Measurements from ENCODE around the gene MITF.

The MITF gene

DNA sequence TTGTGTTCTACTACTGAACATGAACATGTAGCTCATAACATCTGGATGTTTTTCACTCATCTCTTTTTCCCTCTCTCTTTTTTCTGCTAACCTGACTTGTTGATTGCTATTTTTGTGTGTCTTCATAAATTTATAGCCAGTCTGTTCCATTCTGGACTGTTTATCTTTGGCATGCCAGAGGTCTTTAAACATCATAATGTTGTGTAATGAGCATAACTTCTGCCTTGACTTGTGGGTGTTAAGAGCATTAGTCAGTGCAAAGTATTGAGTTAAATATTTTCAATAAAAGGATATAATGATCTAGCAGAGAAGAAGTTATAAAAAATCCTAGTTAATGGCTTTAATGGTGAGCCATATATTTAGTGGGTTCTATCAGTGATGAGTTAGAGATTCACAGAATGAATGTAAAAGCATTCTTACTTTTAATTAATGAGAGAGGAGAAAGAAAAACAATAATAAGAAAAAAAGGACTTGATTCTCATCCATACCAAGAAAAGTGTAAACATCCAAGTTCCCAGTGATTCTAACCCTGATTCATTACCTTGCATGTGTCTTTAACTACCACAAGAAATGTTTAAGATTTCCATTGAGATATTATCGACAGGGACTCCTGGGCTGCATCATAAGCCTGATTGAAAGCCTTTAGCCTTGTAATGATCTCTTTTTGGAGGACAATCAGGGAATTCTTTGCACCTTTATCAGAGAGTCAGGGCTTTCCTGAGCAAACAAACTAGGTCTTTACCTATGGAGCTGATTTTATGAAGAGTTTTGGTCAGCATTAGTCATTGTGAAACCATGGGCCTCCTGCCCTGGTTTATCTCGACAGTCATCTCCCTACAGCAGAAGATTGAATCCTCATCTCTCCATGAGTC, 22.9 kb downstream of the MITF start:
- no peak for FAIRE-seq

DNA sequence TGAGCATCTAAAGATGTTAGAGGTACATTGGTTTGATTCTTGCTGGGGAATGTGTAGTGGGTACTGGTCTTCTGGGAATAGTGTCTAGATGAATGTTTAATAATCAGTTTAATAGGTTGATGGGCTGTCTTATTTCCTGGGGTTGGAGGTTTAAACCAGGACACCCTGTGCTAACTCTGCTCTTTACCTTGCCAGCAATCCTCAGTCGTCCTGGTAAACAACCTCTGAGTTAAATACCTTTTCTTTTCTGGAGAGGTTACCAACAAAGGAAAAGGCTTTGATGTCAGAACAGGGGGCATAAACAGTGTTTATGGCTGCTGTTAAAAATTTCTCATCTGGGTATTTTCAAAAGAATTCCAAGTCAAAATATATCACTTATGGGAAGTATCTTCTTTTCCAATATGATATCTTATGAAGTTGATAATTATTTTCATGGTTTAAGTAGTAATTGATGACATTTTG, 23.5 kb downstream of the MITF start:
- FAIRE-seq, result no peak

DNA sequence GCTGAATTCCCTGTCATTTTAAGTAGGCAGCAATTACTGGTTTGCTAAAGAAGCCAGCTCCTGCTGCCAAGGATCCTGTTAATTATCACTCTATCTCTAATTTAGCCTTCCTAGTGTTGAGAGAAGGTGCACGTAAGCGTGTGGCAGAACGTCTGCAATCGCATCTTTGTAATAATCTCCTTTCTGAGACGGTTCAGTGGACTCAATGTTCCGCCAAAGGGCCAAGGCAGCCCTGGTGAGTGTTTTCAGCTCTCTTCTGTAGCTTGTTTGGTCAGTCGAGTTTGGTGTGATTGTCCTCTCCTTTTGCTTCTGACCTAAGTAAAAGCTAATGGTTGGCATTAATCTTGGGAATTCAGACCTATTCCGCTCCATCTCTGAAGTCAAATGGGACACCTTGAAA, 24.2 kb downstream of the MITF start:
- no peak for FAIRE-seq

DNA sequence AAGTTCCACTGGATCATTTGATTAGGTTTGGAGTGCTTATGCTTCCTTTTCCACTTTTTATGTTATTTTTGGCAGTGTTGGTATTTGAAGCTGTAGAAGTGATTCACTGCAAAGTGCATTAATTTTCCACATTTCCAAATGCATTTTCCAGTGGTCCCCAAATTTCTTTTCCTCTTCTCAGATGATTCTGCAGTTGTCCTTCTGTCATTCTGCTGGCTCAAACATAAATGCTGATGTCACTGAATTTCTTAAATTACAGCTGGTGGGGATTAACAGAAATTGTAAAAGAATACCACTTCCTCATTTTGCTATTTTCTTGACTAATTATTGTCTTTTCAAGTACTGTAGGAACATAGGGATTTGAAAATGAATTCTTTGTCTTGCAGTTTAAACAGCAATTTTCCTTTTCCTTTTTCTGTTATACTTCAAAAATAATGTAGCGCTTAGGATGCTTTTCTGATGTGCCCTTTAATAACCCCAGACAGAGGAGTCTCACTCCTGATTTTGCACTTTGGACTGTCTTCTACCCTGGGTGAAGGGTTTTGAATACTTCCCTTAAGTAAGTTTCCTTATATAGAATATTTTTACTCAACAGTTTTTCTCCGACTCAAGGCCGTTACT, 25.0 kb downstream of the MITF start:
- no peak for FAIRE-seq

DNA sequence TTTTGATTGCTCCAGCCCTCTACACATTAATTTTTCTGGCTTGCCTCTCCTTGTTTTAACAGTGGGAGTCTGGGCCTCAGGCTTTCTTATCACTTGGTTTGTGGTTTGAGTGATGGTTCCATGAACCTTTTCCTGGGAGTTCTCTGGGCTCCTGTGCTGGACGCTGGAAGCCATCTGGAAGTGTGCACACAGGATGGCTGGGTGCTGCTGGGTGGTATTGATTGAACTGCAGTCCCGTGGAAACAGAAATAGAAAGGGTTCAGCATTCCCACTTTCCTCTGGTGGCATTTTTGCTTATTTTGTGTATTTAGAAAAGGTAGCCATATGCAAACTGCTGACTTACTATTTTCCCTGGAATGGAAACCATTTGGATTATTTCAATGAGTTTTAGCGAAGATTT, 25.6 kb downstream of the MITF start:
- FAIRE-seq, result no peak

DNA sequence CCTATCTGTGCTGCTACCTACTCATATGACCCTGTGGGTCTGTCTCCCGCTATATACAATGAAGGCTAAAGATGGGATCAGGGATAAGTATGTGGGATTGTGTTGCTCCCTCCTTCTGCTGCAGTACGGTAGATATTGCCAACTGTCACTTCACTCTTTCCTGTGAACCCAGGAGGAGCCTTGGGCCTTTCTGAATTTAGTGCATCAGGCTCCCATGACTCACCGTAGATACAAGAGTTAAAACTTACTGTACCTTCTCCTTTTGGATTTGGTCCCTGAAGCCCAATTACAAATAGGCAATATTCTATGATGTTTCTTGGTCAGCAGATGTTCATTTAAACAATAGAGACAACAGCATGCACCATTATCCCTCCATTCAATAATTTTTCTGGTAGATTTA, 27.4 kb downstream of the MITF start:
- no peak for FAIRE-seq

DNA sequence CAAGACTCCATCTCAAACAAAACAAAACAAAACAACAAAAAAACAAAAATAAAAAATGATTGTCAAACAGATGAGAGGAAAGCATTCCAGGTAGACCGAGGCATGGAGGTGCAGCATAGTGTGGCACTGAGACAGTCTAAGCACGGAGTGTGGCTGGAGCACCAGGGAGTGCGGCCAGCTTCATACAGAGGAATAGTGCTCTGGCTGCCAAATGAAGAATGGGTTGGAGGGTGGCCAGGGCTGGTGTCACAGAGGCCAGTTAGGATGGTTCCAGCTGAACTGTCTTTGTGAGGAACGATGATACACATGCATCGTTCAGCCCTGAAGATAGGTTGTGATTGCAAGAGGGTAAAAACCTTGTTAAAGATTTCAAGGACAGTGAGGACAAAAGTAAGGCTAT, 28.3 kb downstream of the MITF start:
- no peak for FAIRE-seq

DNA sequence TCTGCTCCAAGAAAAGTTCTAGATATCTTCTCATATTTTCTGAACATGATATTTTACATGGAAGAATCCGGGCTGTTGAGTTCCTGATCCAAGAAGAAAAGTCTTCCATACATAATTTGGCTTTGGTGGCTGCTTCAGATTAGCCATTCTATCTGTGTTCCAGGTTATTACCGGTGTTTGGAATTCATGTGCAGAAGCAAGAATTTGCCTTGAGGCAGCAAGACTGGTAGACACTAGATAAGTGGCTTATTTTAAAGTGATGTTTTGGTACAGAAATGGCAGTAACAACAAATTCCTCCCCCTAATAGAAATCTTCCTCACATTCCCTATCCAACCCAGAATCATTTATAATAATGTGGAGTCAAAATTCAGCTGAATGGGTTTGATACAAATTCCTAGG, 29.2 kb downstream of the MITF start:
- FAIRE-seq, result no peak

DNA sequence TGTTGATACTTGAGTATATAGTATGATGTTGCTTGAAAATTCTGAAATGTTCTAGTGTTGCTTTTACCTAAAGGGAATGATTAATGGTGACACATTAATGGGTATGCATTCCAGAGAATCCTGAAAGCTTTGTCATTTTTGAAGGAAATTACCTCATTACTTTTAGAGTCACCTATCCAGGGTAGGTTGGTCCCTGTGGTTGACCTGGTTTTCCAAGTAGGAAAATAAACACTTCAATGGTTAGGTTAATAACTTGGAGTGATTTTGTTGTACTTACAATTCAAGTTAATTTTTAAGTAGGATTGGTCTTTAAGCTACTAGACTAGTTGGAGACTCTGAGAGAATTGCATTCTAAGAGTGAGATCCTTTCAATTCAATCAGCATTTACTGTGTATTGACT, 31.0 kb downstream of the MITF start:
- FAIRE-seq, result no peak

DNA sequence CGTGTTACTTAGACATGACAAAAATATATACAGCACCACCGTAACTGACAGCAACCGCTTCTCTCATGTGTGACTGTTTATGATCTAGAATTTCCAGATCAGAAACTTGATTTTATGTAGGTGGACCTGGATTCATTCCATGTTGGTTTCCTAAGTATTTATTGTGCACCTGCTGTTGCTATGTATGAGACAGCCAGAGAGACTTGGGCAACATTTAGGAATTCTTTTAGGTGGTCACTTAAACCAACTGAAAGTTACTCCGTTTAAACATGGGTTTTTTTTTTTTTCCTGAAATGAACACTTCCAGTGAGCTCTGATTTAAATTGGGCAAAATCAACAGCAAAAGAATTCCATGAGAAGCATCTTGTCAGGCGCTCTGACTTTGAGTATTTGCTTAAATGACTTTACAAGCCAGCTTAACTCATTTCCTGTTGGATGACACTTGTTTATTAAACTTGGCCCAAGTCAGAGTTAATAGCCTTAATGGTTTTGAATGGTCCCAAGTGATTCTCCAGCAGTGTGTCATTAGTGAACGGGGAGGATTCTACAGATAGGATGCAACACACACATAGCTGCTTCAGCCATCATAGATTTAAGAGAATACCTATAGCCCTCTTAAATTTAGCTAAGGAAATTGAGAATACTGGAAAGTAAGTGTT, 31.8 kb downstream of the MITF start:
- FAIRE-seq, result no peak

DNA sequence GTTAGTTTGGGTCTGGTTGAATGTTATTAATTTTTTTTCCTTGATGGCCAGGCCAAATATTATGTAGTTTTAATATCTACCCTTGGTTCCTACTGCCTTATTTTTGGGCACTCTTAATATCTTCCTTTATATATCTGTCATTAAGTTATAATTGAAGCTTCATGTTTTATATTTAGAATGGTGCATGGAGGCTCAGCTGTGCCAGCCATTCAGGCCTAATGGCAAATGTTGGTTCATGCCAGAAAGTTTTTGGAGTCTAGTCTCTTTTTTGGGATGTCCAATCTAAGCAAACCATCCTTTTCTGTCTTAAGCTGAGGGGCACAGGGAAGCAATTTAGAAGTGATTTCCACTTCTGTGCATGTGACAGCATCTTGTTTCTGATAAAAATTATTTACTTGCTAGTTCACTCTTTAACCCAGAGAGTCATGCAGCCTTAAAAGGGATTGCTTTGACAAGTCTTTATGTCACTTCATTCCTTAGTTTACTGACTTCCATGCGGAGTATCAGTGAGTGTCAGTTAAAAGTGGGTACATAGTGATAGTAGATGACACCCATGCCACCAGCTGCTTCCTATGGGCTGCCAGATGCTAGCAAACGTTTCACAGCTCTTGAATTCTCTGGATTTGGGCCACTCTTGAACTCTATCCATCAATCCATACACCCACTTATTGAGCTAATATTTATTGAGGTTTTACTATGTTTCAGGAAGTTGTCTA, 33.0 kb downstream of the MITF start:
- no peak for FAIRE-seq

DNA sequence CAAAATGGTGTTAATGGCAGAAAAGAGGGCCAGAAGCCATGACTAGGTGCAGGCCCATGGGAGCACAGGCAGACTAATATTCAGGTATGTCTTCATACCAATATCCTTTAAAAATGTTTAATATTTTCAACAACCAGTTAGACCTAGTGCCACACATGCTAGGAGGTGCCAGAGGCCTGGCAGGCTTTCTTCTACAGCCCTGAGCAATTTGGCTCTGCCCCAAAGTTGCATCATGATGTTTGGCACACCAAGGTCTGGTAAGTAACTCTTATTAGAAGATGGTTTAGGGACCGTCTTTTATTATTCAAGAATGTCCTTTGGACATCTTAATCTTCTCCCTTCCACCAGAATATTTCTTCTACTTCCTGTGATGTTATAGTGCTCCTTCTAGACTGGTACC, 34.8 kb downstream of the MITF start:
- no peak for FAIRE-seq

DNA sequence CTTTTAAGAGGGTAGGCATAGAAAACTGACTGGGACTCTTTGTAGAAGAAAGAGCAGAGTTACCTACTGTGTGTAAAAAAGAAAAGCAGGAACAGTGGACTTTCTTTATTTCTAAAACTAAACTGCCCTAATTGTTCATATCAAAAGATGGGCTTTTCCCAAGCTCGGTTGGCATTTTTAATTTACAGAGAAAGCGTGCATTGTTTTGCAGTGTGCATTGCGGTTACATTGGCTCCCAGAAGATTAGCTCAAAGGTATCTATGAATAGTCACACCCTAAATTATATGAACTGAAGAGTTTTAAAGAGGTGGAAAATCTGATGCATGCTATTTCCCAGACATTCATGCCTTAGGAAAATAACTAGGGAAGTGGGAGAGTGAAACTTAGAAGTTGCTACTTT, 36.5 kb downstream of the MITF start:
- FAIRE-seq, result no peak

DNA sequence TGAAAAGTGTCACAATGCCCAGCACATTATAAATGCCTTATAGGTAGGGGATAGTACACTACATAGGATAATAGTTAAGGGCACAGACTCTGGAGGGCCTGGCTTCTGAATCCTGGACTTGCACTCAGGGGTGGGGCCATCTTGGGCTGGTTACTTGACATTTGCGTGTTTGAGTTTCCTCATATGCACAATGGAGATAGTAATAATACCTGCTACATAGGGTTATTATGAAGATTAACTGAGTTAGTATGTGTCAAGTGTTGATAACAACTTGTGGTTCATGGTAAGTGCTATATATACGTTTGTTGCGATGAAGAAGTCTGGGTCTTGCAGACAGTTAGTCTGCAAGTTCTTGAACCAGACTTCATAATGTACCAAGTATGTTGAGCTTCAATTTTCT, 37.0 kb downstream of the MITF start:
- no peak for FAIRE-seq

DNA sequence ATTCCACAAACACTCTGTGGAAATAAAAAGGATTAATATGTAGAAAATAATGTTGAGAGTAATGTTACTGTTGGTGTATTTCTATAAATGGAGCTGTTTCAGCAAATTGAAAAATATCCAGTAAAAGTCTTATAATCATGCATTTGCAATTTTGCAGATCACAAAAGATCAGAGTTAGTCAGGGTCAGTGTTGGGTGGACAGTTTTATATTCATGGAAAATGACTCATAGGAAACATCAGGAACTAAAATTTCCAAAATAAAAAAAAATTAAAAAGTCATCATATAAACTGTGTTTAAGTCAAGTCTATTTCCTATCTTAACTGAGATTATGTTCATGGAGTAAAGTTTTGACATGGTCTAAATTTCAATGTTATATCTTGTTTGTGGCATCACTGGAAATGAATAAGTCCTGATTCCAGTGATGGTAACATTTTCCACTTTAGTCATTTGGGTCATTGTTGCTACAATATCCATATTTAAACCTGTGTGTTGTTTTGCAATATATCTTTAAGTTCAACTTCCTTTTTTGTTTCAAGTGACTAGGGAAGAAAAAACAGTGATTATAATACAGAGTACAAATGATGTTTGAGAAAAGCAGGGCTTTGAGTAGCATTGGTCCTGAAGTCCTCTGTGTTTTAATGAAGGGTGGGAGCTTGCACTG, 37.8 kb downstream of the MITF start:
- FAIRE-seq, result no peak

DNA sequence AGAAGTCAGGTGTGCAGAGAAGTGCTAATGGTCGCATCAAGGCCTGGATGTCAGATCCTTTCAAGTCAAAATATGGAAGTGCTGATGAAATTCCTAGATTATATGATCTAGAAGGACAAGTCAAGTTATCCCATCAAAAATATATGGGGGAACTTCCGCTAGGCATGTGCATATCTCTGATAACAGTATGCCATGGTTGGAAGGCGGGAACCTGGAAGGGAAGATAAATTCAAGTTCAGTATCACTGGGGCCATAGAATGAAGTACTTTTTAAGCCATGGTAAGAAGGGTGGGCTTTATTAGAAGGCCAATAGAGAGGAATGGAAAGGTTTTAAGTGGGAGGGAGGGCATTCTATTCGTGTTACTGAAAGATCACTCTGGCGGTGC, 38.3 kb downstream of the MITF start:
- no peak for FAIRE-seq

DNA sequence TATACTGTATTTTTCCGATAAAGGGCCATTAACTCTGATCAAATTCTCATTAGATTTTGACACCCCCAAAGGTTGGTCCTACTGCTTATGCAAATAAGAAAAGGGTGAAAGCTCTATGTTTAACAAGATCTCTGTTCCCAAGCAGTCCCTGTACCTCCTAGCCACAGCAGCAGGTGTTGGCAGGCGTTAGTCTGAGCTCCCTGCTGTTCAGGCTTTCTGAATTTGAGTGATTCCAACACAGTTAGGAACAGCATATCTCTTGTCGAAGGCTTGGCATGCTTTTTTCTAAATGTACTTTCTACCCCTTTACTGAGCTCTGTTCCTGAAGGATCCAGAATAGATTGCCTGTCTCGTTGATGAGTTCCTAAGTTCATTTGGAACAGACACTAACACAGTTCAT, 42.3 kb downstream of the MITF start:
- FAIRE-seq, result no peak

DNA sequence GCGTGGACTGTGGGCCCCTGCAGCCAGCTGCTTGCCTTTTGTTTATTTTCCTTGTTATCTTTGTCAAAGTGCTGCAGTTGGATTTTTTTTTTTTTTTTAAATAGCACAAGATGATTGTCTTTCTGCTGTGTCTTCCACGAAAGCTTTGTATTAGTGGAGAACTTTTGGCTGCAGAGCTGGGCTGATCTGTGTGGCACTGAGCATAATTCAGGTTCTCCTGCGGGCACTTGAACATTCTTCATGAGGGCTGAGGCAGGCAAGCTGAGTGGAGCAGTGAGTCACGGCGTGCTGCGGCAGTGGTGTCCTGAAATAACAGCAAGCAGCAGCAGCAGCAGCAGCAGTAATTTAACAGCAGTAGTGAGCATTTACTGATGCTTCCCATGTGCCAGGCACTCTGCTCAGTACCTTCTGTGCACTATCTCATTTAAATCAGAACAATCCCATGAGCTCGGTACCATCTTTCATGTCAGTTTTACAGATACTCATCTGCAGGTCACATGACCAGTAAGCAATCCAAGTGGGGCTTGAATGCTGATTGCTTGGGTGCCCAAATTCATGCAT, 45.8 kb downstream of the MITF start:
- FAIRE-seq, result no peak

DNA sequence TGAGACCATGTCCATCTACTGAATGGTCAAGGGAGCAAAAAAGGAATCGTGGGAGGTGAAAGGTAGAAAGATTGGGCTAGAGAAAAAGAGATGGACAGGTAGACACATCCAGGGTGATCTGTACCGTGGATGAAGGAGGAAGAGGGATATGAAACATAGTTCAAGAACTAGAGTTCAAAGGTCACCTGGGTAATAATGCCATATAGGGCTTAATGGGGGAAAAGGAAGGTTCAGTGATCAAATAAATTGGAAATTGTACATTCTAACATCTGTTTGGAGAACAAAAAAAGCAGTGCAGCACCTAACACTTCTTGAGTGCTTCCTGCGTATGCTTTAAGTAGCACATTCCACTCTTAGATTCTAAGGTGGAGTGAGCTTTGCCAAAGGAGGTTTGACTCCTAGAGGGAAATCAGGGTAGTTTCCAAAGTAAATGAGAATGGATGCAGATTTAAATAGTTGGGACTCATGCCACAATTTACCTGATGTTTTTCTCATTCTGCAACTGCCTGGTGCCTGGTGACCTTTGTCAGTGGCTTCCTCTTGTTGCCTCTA, 46.6 kb downstream of the MITF start:
- FAIRE-seq, result no peak

DNA sequence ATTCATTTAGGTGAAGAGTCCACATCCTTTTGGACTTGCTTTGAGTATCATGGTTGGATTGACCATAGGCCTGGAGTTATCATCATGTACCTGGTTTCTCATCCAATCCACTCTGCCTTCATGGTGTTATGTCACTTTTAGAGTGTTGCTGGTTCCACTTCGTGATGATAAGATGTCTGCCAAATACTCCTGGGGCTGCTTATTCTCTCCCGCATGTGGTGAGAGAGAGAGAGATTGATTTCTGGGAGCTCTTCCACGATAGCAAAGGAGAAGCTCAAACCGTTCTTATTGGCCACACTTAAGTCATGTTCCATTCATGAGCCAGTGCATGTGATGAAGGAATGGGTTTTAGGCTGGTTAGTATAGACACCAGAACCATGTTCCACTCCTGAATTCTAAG, 47.6 kb downstream of the MITF start:
- no peak for FAIRE-seq

DNA sequence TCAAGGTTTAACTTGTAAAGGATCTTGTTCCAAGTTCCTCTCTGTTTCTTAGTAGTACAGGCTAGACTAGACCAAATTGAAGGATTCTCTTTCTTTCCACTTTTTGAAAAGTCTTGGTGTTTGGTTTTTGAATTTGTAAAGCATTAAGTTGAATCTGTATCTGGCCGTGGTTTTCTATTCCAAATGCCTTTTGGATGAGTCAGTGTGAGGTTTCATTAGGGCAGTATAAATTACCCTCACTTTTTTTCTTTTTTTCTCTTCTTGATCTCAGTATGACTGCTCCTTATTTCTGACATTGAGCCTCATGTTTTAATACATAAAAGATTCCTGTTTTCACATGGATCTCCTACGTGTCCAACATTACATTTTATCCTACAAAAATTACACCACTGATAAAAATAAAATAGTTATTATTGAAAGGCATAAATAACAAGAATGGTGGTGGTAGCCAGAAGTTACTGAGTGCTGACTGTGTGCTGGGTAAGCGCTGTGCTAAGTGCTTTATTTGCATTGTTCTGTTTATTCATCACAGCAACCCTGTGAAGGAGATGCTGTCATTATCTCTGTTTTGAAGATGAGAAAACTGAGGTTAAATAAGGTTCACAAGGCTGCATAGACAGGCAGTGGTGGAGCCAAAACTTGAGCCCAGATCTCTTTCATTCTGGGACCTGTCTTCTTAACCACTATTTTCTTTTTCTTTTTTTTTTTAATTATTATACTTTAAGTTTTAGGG, 48.3 kb downstream of the MITF start:
- no peak for FAIRE-seq

DNA sequence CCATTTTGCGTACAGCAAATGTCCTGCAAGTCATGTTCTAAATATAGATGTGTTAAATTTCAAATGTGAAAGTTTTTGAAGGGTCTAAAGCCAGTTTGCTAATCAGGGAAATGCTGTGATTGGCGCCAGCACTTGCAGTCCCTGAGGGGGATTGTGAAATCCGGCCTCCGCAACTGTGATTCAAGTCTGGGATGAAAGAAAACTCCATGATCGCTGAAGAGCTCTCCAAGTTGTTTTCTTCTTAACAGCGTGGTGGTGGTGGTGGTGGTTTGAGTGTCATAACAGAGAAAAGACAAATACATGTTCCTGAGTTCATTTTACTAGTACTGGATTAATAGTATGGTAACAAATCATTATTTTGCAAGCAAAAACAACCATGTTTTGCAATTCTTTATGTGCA, 51.8 kb downstream of the MITF start:
- FAIRE-seq, result no peak

Measured in TTC549 (cell line).